Measurements from ENCODE around the gene ARL3.
"Not testable (repeated sequence)": the region's sequence is repeated elsewhere in the genome, so short reads cannot be mapped to it uniquely, and the experiment has no call there.

ARL3 gene

GRCh38 chr10:102702742-102703141, 11.5 kb downstream of the ARL3 start:
- DNase-seq (ENCODE audit: low spot score): no peak

- DNase-seq (ENCODE audit: low spot score): no peak
These were observed 12.4 kb downstream of the ARL3 start for GRCh38 chr10:102701796-102702195.

GRCh38 chr10:102701272-102701671, 12.9 kb downstream of the ARL3 start:
- DNase-seq (ENCODE audit: low spot score): no peak

GRCh38 chr10:102698894-102699293, 15.3 kb downstream of the ARL3 start:
- DNase-seq (ENCODE audit: low spot score): no peak

- no peak for DNase-seq (ENCODE audit: low spot score)
These were observed 17.5 kb downstream of the ARL3 start for GRCh38 chr10:102696736-102697135.

GRCh38 chr10:102695401-102695800, 18.8 kb downstream of the ARL3 start:
- not testable (repeated sequence) for DNase-seq (ENCODE audit: low spot score)

- no peak for DNase-seq (ENCODE audit: low spot score)
These were observed 22.7 kb downstream of the ARL3 start for GRCh38 chr10:102691285-102692066.

GRCh38 chr10:102683736-102684135, 30.5 kb downstream of the ARL3 start:
- no peak for DNase-seq (ENCODE audit: low spot score)

GRCh38 chr10:102682981-102683380, 31.2 kb downstream of the ARL3 start:
- DNase-seq (ENCODE audit: low spot score): no peak

GRCh38 chr10:102682416-102682815, 31.8 kb downstream of the ARL3 start:
- no peak for DNase-seq (ENCODE audit: low spot score)

GRCh38 chr10:102681696-102682095, 32.5 kb downstream of the ARL3 start:
- DNase-seq (ENCODE audit: low spot score): no peak

GRCh38 chr10:102679596-102679995, 34.6 kb downstream of the ARL3 start:
- no peak for DNase-seq (ENCODE audit: low spot score)

- DNase-seq (ENCODE audit: low spot score): peak; percentile 80
These were observed 35.3 kb downstream of the ARL3 start for GRCh38 chr10:102678842-102679289.

- no peak for DNase-seq (ENCODE audit: low spot score)
These were observed 36.2 kb downstream of the ARL3 start for GRCh38 chr10:102678068-102678400.

GRCh38 chr10:102677331-102678067, 36.7 kb downstream of the ARL3 start:
- no peak for DNase-seq (ENCODE audit: low spot score)

GRCh38 chr10:102676534-102677315, 37.5 kb downstream of the ARL3 start:
- DNase-seq (ENCODE audit: low spot score): no peak

- no peak for DNase-seq (ENCODE audit: low spot score)
These were observed 38.3 kb downstream of the ARL3 start for GRCh38 chr10:102675666-102676533.

GRCh38 chr10:102675011-102675665, 39.1 kb downstream of the ARL3 start:
- DNase-seq (ENCODE audit: low spot score): no peak

- DNase-seq (ENCODE audit: low spot score): no peak
These were observed 39.6 kb downstream of the ARL3 start for GRCh38 chr10:102674566-102674965.

GRCh38 chr10:102673819-102674511, 40.2 kb downstream of the ARL3 start:
- no peak for DNase-seq (ENCODE audit: low spot score)
